CD4-positive, CD25-positive, alpha-beta regulatory T cell (primary cell): Measurements from ENCODE around the gene GMEB1. TPM values are rescaled to one million over a fixed set of nuclear protein-coding genes. Genes with fewer than 3 reads are reported as not detected.
A peak's percentile ranks its signal among the peaks of the same experiment; 100 is the strongest.
"Not testable (repeated sequence)": the region's sequence is repeated elsewhere in the genome, so short reads cannot be mapped to it uniquely, and the experiment has no call there.

Experiments
- ATAC-seq, 2 donors: fragments of 150-1000 bp; cut with Tn5 transposase; one replicate each; pipeline ENCODE4 v1.10.0; 2021; ENCODE audit warnings: low read depth in 2 of 2, moderate number of reproducible peaks in 2 of 2, moderate library complexity in 1 of 2
- DNase-seq, 3 donors: peaks; one replicate each; pipeline versions ENCODE4 v3.0.0 to v3.0.0-alpha.2; 2012 to 2022; ENCODE audit warnings: mixed read lengths in 1 of 3
- H3K27ac ChIP-seq: one replicate; pipeline ENCODE4 v1.7.0; 2013; ENCODE audit warnings: mild to moderate bottlenecking, low read length; ENCODE audit not compliant: insufficient read depth, poor library complexity, severe bottlenecking
- H3K27me3 ChIP-seq: one replicate; pipeline ENCODE4 v1.7.0; 2013; ENCODE audit warnings: low read length; ENCODE audit not compliant: control insufficient read depth, insufficient read depth
- H3K36me3 ChIP-seq: one replicate; pipeline ENCODE4 v1.7.0; 2013; ENCODE audit warnings: mild to moderate bottlenecking, low read length, moderate library complexity; ENCODE audit not compliant: control insufficient read depth, insufficient read depth
- H3K4me1 ChIP-seq: 2 replicates; pipeline ENCODE4 v1.7.0; 2013; ENCODE audit warnings: mild to moderate bottlenecking, low read length; ENCODE audit not compliant: insufficient read depth, control insufficient read depth, poor library complexity, severe bottlenecking
- H3K4me3 ChIP-seq: one replicate; pipeline ENCODE4 v1.7.0; 2013; ENCODE audit warnings: low read depth, mild to moderate bottlenecking, low read length, moderate library complexity
- H3K9me3 ChIP-seq, 2 experiments: 1 replicate in 1 of 2; 2 replicates in 1 of 2; pipeline ENCODE4 v1.7.0; 2013; ENCODE audit warnings: low read length in 2 of 2, mild to moderate bottlenecking in 1 of 2, moderate library complexity in 1 of 2; ENCODE audit not compliant: control insufficient read depth in 2 of 2
- H3K27ac Mint-ChIP-seq, 3 donors: one replicate each; pipeline ENCODE4 v1.8.0; 2020 to 2022; ENCODE audit warnings: mild to moderate bottlenecking in 3 of 3, mixed read lengths in 3 of 3, moderate library complexity in 2 of 3
- H3K27me3 Mint-ChIP-seq: one replicate; pipeline ENCODE4 v1.8.0; 2022; ENCODE audit warnings: mild to moderate bottlenecking, mixed read lengths
- H3K36me3 Mint-ChIP-seq: one replicate; pipeline ENCODE4 v1.8.0; 2020; ENCODE audit warnings: mixed read lengths
- H3K4me1 Mint-ChIP-seq, 4 donors: one replicate each; pipeline ENCODE4 v1.8.0; 2020 to 2022; ENCODE audit warnings: mixed read lengths in 4 of 4, mild to moderate bottlenecking in 1 of 4
- H3K4me3 Mint-ChIP-seq, 4 donors: one replicate each; pipeline ENCODE4 v1.8.0; 2020 to 2022; ENCODE audit warnings: mild to moderate bottlenecking in 4 of 4, mixed read lengths in 4 of 4, moderate library complexity in 3 of 4
- H3K9me3 Mint-ChIP-seq, 7 donors: one replicate each; pipeline ENCODE4 v1.8.0; 2020 to 2022; ENCODE audit warnings: mixed read lengths in 7 of 7, mild to moderate bottlenecking in 3 of 7, moderate library complexity in 2 of 7
- polyA plus RNA-seq, 4 donors: library from polyadenylated mRNA; unstranded; fragments of 300-500 nt; fragmentation: Illumina TruSeq; gene quantifications; one replicate each; pipeline ENCODE4 v1.2.3, GENCODE V29; 2021
- total RNA-seq: library from RNA; stranded (reverse); gene quantifications from one replicate; pipeline ENCODE4 v1.2.3, GENCODE V29; 2022

The GMEB1 gene
- total and polyA plus RNA-seq, 5 donors from 2014 or later: 14.7 to 18.1 (median 16.2) TPM

DNA sequence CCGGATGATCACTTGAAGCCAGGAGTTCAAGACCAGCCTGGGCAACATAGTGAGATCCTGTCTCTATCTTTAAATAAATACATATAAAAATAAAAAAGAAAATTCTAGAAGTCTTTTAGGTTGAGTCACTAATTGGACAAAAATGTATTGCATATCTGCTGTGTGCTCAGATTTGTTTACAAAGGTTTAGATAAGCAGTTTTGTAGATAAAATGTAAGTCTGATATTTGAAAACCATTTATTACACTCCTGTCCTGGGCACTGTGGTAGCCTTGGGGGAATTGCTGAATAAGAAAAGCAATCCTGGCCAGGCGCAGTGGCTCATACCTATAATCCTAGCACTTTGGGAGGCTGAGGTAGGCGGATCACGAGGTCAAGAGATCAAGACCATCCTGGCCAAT, 11.6 kb downstream of the GMEB1 start:
- H3K4me3 ChIP-seq: no peak overlapping the region
- H3K27me3 ChIP-seq: no peaks in the 10 kb centered on the region
- H3K4me1 ChIP-seq: no peaks in the 10 kb centered on the region
- H3K36me3 ChIP-seq: peaks cover 32% of the 10 kb centered on the region
- Mint-ChIP-seq H3K36me3 (peaks cover 11% of the 10 kb centered on the region), H3K27me3 (no peaks in the 10 kb centered on the region), H3K27ac (no peak overlapping the region), H3K9me3 (no peaks in the 10 kb centered on the region), H3K4me1 (peaks cover 0 to 12% (median 9%) of the 10 kb centered on the region in 4 donors), H3K4me3 (no peak overlapping the region)
- no peak overlapping the region for H3K27ac ChIP-seq
- ATAC-seq (no peak), DNase-seq (no peak)
- H3K9me3 ChIP-seq: no peaks in the 10 kb centered on the region

DNA sequence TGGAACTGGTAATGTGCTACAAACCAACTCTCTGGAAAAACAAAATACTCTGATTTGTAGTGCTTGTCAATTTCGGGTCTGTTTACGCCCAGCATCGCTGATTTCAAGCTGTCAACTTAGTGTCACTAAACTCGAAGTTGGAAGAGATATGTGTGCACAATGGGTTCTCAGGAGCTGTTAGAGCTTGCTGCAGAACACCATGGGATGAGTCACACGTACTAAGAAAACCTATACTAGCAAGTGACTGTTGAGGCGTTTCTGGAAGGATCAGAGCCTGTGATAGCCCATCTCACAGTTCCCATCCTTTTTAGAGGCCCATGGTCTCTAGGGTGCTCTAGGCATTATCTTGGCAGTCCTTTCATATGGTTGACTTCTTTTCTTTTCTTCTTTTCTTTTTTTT, 14.3 kb downstream of the GMEB1 start:
- no peak for DNase-seq
- H3K27ac Mint-ChIP-seq: no peak overlapping the region
- peaks cover 7 to 14% (median 11%) of the 10 kb centered on the region in 4 donors for H3K4me1 Mint-ChIP-seq
- Histone ChIP-seq H3K4me3 (no peak overlapping the region), H3K36me3 (peaks cover 40% of the 10 kb centered on the region), H3K4me1 (no peaks in the 10 kb centered on the region), H3K27ac (no peak overlapping the region), H3K9me3 (no peaks in the 10 kb centered on the region), H3K27me3 (no peaks in the 10 kb centered on the region)
- no peak overlapping the region for H3K4me3 Mint-ChIP-seq
- H3K9me3 Mint-ChIP-seq: peaks cover 0 to 2% (median 0%) of the 10 kb centered on the region in 7 donors
- H3K27me3 Mint-ChIP-seq: no peaks in the 10 kb centered on the region
- peaks cover 10% of the 10 kb centered on the region for H3K36me3 Mint-ChIP-seq
- ATAC-seq: no peak

- Histone ChIP-seq H3K27ac (no peak overlapping the region), H3K36me3 (peaks cover 43% of the 10 kb centered on the region), H3K4me1 (no peaks in the 10 kb centered on the region), H3K9me3 (no peaks in the 10 kb centered on the region), H3K27me3 (no peaks in the 10 kb centered on the region), H3K4me3 (no peak overlapping the region)
- ATAC-seq: no peak
- no peaks in the 10 kb centered on the region for H3K27me3 Mint-ChIP-seq
- H3K4me1 Mint-ChIP-seq: peaks cover 7 to 14% (median 11%) of the 10 kb centered on the region in 4 donors
- no peak overlapping the region for H3K27ac Mint-ChIP-seq
- H3K9me3 Mint-ChIP-seq: peaks cover 0 to 2% (median 0%) of the 10 kb centered on the region in 7 donors
- no peak overlapping the region for H3K4me3 Mint-ChIP-seq
- DNase-seq: no peak
- H3K36me3 Mint-ChIP-seq: peaks cover 13% of the 10 kb centered on the region
Measured at GRCh38 chr1:28684937-28685336, 16.4 kb downstream of the GMEB1 start.

- peaks cover 18% of the 10 kb centered on the region for H3K36me3 Mint-ChIP-seq
- not testable (repeated sequence) for H3K4me1 ChIP-seq, H3K4me3 ChIP-seq, H3K27ac ChIP-seq, H3K27me3 ChIP-seq, H3K9me3 Mint-ChIP-seq, H3K27ac Mint-ChIP-seq, H3K9me3 ChIP-seq, ATAC-seq, DNase-seq, H3K4me3 Mint-ChIP-seq, H3K27me3 Mint-ChIP-seq
- peaks cover 34% of the 10 kb centered on the region for H3K36me3 ChIP-seq
- H3K4me1 Mint-ChIP-seq: peaks cover 0 to 12% (median 5%) of the 10 kb centered on the region in 4 donors
Measured at GRCh38 chr1:28691627-28692026, 23.0 kb downstream of the GMEB1 start.

GRCh38 chr1:28703629-28704028, 35.0 kb downstream of the GMEB1 start:
- Histone ChIP-seq H3K27ac (no peak overlapping the region), H3K36me3 (peaks cover 50% of the 10 kb centered on the region), H3K9me3 (no peaks in the 10 kb centered on the region), H3K4me1 (no peaks in the 10 kb centered on the region), H3K27me3 (no peaks in the 10 kb centered on the region), H3K4me3 (no peak overlapping the region)
- no peak for ATAC-seq
- no peak overlapping the region for H3K27ac Mint-ChIP-seq
- H3K9me3 Mint-ChIP-seq: no peaks in the 10 kb centered on the region
- no peaks in the 10 kb centered on the region for H3K27me3 Mint-ChIP-seq
- H3K4me3 Mint-ChIP-seq: no peak overlapping the region
- H3K36me3 Mint-ChIP-seq: peaks cover 30% of the 10 kb centered on the region
- DNase-seq: no peak
- H3K4me1 Mint-ChIP-seq: peaks cover 0 to 7% (median 5%) of the 10 kb centered on the region in 4 donors

GRCh38 chr1:28716336-28716735, 47.8 kb downstream of the GMEB1 start:
- Histone ChIP-seq H3K36me3 (peaks cover 31% of the 10 kb centered on the region), H3K9me3 (no peaks in the 10 kb centered on the region), H3K4me1 (no peaks in the 10 kb centered on the region), H3K4me3 (no peak overlapping the region), H3K27me3 (no peaks in the 10 kb centered on the region), H3K27ac (no peak overlapping the region)
- H3K27ac Mint-ChIP-seq: no peak overlapping the region
- peaks cover 0 to 6% (median 0%) of the 10 kb centered on the region in 4 donors for H3K4me1 Mint-ChIP-seq
- H3K27me3 Mint-ChIP-seq: no peaks in the 10 kb centered on the region
- no peaks in the 10 kb centered on the region for H3K9me3 Mint-ChIP-seq
- ATAC-seq (no peak), DNase-seq (no peak)
- H3K36me3 Mint-ChIP-seq: peaks cover 18% of the 10 kb centered on the region
- H3K4me3 Mint-ChIP-seq: no peak overlapping the region

DNA sequence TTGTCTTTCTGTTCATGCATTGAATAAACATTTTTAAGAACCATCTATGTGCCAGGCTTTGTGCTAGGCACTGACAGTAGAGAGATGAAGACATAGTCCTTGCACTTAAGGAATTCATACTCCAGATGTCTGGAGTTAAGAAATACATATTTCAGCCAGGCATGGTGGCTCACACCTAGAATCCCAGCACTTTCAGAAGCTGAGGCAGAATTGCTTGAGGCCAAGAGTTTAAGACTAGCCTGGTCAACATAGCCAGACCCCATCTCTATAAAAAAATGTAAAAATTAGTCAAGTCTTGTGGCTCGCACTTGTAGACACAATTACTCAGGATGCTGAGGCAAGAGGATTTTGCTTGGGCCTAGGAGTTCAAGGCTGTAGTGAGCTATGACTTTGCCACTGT, 49.6 kb downstream of the GMEB1 start:
- H3K4me3 Mint-ChIP-seq: no peak overlapping the region
- no peaks in the 10 kb centered on the region for H3K9me3 Mint-ChIP-seq
- H3K27me3 Mint-ChIP-seq: no peaks in the 10 kb centered on the region
- peaks cover 13% of the 10 kb centered on the region for H3K36me3 Mint-ChIP-seq
- Histone ChIP-seq H3K27ac (no peak overlapping the region), H3K9me3 (no peaks in the 10 kb centered on the region), H3K4me1 (no peaks in the 10 kb centered on the region), H3K36me3 (peaks cover 19% of the 10 kb centered on the region), H3K27me3 (no peaks in the 10 kb centered on the region), H3K4me3 (no peak overlapping the region)
- no peak for ATAC-seq
- no peak overlapping the region for H3K27ac Mint-ChIP-seq
- peaks cover 0 to 6% (median 0%) of the 10 kb centered on the region in 4 donors for H3K4me1 Mint-ChIP-seq
- DNase-seq: no peak

DNA sequence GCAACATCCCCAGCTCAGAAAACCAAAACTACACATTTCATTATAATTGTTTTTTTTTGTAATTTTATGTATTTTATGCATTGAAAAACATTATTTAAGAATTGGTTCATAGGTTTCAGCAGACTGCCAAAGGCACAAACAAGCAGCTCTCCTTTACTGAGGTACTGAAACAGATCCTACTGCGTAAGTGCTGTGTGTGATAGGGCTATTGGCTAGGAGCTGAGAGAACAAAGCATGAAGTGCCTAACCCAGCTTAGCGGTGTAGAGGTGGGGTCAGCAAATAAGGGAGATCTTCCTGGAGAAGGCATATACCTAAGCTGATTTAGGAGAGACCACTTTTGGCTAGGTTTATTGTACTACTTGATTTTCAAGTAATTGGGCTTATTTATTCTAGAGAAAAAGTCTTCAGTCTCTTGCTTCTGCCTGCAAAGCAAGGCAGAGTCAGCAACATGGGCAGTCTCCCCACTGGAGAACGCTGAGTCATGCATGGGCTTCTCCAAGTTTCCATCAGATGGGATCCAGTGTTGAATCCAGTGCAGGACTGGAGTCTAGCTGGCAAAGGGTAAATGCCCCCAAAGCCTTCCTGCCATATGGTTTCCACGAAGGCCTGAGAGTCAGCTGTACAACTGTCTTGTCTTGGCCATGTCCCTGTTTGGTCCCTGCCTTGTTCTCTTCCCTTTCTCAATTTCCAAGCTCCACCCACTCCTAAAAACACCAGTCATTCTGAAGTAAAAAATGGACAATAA, 50.2 kb downstream of the GMEB1 start:
- DNase-seq (no peak), ATAC-seq (no peak)
- H3K9me3 ChIP-seq: no peaks in the 10 kb centered on the region
- Mint-ChIP-seq H3K27ac (peak overlapping the region in 2 of 3 donors; percentile 29 to 60), H3K27me3 (no peaks in the 10 kb centered on the region), H3K9me3 (no peaks in the 10 kb centered on the region), H3K4me3 (no peak overlapping the region), H3K36me3 (peaks cover 13% of the 10 kb centered on the region), H3K4me1 (peaks cover 0 to 6% (median 0%) of the 10 kb centered on the region in 4 donors)
- H3K4me1 ChIP-seq: no peaks in the 10 kb centered on the region
- H3K4me3 ChIP-seq: no peak overlapping the region
- peaks cover 13% of the 10 kb centered on the region for H3K36me3 ChIP-seq
- H3K27me3 ChIP-seq: no peaks in the 10 kb centered on the region
- H3K27ac ChIP-seq: no peak overlapping the region
